Natural killer cell (primary cell): ENCODE data around the gene KLK5. TPM values are rescaled to one million over a fixed set of nuclear protein-coding genes. Genes with fewer than 3 reads are reported as not detected.

Experiments
- ATAC-seq, 3 donors: fragments of 150-1000 bp in 2 of 3; fragments of 200-7000 bp in 1 of 3; cut with Tn5 transposase; 1 replicate in 1 of 3; 2 replicates in 2 of 3; pipeline ENCODE4 v1.10.0; 2021; ENCODE audit warnings: mild to moderate bottlenecking in 2 of 3, moderate library complexity in 2 of 3
- DNase-seq, 2 donors: peaks; one replicate each; pipeline versions ENCODE4 v3.0.0 to v3.0.0-alpha.2; 2013 to 2021; ENCODE audit warnings: mixed read lengths in 1 of 2
- H3K27ac ChIP-seq: one replicate; pipeline ENCODE4 v1.5.1; 2013; ENCODE audit warnings: mild to moderate bottlenecking, low read length
- H3K27me3 ChIP-seq: one replicate; pipeline ENCODE4 v1.6.1; 2013; ENCODE audit warnings: low read length; ENCODE audit not compliant: control insufficient read depth, insufficient read depth
- H3K36me3 ChIP-seq: one replicate; pipeline ENCODE4 v1.6.1; 2013; ENCODE audit warnings: low read length; ENCODE audit not compliant: control insufficient read depth, insufficient read depth
- H3K4me1 ChIP-seq: one replicate; pipeline ENCODE4 v1.6.1; 2013; ENCODE audit warnings: low read length; ENCODE audit not compliant: control insufficient read depth, insufficient read depth
- H3K4me3 ChIP-seq: one replicate; pipeline ENCODE4 v1.5.1; 2013; ENCODE audit warnings: low read length
- H3K9me3 ChIP-seq: one replicate; pipeline ENCODE4 v1.6.1; 2013; ENCODE audit warnings: low read length; ENCODE audit not compliant: control insufficient read depth, insufficient read depth
- H3K27ac Mint-ChIP-seq, 2 donors: one replicate each; pipeline ENCODE4 v1.8.0; 2022; ENCODE audit warnings: mild to moderate bottlenecking in 2 of 2, mixed read lengths in 2 of 2, moderate library complexity in 1 of 2
- H3K27me3 Mint-ChIP-seq, 2 donors: one replicate each; pipeline ENCODE4 v1.8.0; 2022; ENCODE audit warnings: low read depth in 2 of 2, mixed read lengths in 2 of 2
- H3K36me3 Mint-ChIP-seq: one replicate; pipeline ENCODE4 v1.8.0; 2022; ENCODE audit warnings: mixed read lengths
- H3K4me1 Mint-ChIP-seq, 2 donors: one replicate each; pipeline ENCODE4 v1.8.0; 2022; ENCODE audit warnings: mixed read lengths in 2 of 2
- H3K4me3 Mint-ChIP-seq: one replicate; pipeline ENCODE4 v1.8.0; 2022; ENCODE audit warnings: mild to moderate bottlenecking, moderate library complexity, mixed read lengths
- H3K9me3 Mint-ChIP-seq, 2 donors: one replicate each; pipeline ENCODE4 v1.8.0; 2022; ENCODE audit warnings: mixed read lengths in 2 of 2
- CTCF ChIP-seq: fragments of 200-600 bp; IDR thresholded peaks from one replicate; pipeline ENCODE4 v1.8.0; 2022; ENCODE audit warnings: antibody characterized with exemption
- WGBS: methylation state at CpG from one replicate; pipeline ENCODE4 v1.1.7; 2013; ENCODE audit warnings: missing lambda C conversion rate; ENCODE audit not compliant: insufficient coverage; 5-methylcytosine and 5-hydroxymethylcytosine counted together
- intact Hi-C: fragments of 100-400 bp; cut with micrococcal nuclease; formaldehyde crosslinking; loops from one replicate; pipeline ENCODE4 v1.14.2; 2022
- total RNA-seq, 4 donors: library from RNA; stranded (reverse); fragments of 120-200 nt in 1 of 4; gene quantifications; one replicate each; pipeline versions ENCODE4 v1.2.3 to v1.2.4, GENCODE V29; 2013 to 2022

The KLK5 gene
- total RNA-seq, 3 donors from 2014 or later (not counting 1 experiment from before 2014, with no cell fraction given): not detected

- intact Hi-C loops: no loop called here
- Histone ChIP-seq H3K4me3 (no peak overlapping the region), H3K36me3 (no peaks in the 10 kb centered on the region), H3K9me3 (no peaks in the 10 kb centered on the region), H3K27me3 (peaks cover 20% of the 10 kb centered on the region), H3K27ac (no peak overlapping the region), H3K4me1 (peaks cover 9% of the 10 kb centered on the region)
- H3K27me3 Mint-ChIP-seq: peaks cover 42 to 47% of the 10 kb centered on the region in 2 donors
- H3K4me1 Mint-ChIP-seq: peaks cover 0 to 10% of the 10 kb centered on the region in 2 donors
- H3K27ac Mint-ChIP-seq: no peak overlapping the region
- no peak for TF ChIP-seq CTCF
- ATAC-seq (no peak), DNase-seq (no peak)
- no peaks in the 10 kb centered on the region for H3K36me3 Mint-ChIP-seq
- no peaks in the 10 kb centered on the region for H3K9me3 Mint-ChIP-seq
- 76% methylated on average over 3 of the region's 4 CpGs for WGBS
- no peak overlapping the region for H3K4me3 Mint-ChIP-seq
Measured at GRCh38 chr19:50910722-50911121, 42.1 kb downstream of the KLK5 start.

DNA sequence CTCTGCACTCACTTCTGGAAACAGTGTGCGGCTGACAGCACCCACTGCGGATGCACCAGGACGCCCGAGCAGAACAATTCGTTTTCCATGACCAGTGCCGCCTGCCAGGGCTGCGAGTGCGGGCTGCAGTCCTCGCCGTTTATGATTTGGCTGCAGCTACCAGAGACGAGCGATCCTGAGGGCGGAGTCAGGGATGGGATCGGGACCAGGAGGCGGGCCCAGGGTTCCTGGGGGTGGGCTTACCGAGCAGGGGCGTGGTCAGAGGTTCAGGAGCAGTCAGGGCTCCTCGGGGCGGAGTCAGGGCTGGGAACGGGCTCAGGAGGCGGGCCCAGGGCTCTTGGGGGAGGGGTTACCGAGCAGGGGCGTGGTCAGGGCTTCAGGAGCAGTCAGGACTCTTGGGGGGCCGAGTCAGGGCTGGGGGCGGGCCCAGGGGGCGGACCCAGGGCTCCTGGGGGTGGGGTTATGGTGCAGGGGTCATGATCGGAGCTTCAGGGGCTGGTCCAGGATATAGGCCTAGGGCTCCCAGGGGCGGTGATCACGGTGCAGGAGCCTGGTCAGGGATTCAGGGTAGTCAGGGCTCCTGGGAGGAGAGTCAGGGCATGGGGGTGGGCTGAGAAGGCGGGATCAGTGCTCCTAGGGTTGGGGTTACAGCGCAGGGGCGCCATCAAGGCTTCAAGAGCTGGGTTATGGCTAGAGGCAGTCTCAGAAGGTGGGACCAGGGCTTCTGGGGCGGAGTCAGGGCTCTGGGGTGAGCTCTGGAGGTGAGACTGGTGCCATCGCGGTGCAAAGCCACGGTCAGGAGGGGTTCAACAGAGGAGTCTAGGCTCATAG is 43.4 kb downstream of the KLK5 start:
- ATAC-seq (peak in 1 of 3 donors; percentile 62), DNase-seq (peak in 1 of 2 donors; percentile 14)
- no peaks in the 10 kb centered on the region for H3K36me3 Mint-ChIP-seq
- Histone ChIP-seq H3K27me3 (peaks cover 20% of the 10 kb centered on the region), H3K4me3 (no peak overlapping the region), H3K36me3 (no peaks in the 10 kb centered on the region), H3K9me3 (no peaks in the 10 kb centered on the region), H3K4me1 (peaks cover 9% of the 10 kb centered on the region), H3K27ac (no peak overlapping the region)
- H3K27ac Mint-ChIP-seq: no peak overlapping the region
- H3K4me1 Mint-ChIP-seq: peaks cover 0 to 10% of the 10 kb centered on the region in 2 donors
- H3K27me3 Mint-ChIP-seq: peaks cover 47 to 48% of the 10 kb centered on the region in 2 donors
- no peaks in the 10 kb centered on the region for H3K9me3 Mint-ChIP-seq
- no peak for TF ChIP-seq CTCF
- peak overlapping the region; percentile 28 for H3K4me3 Mint-ChIP-seq
- intact Hi-C loops: no loop called here
- WGBS: 6% methylated on average over 36 of the region's 36 CpGs

DNA sequence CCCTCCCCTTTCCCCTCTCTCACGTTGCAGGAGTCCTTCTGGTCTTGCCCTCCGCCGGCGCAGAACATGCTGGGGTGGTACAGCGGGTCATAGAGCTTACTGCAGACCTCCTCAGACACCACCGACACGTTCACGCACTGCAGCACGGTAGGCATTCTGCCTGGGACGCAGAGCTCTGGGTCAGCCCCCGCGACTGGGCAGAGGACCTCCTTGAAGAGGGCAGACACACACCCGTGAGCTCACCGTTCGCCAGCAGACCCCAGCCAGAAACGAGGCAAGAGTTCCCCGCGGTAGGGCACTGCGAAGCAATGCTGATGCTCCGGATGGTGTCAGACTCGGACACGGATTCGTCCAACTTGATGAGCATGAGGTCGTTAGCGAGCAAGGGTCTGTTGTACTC is 44.5 kb downstream of the KLK5 start:
- Histone ChIP-seq H3K27ac (no peak overlapping the region), H3K4me3 (no peak overlapping the region), H3K4me1 (peaks cover 9% of the 10 kb centered on the region), H3K27me3 (peaks cover 20% of the 10 kb centered on the region), H3K36me3 (no peaks in the 10 kb centered on the region), H3K9me3 (no peaks in the 10 kb centered on the region)
- H3K27ac Mint-ChIP-seq: no peak overlapping the region
- peaks cover 48 to 49% of the 10 kb centered on the region in 2 donors for H3K27me3 Mint-ChIP-seq
- WGBS: 72% methylated on average over 25 of the region's 25 CpGs
- no peak for DNase-seq
- intact Hi-C loops: no loop called here
- H3K9me3 Mint-ChIP-seq: no peaks in the 10 kb centered on the region
- TF ChIP-seq CTCF: no peak
- no peaks in the 10 kb centered on the region for H3K36me3 Mint-ChIP-seq
- H3K4me1 Mint-ChIP-seq: peaks cover 0 to 10% of the 10 kb centered on the region in 2 donors
- ATAC-seq: no peak
- no peak overlapping the region for H3K4me3 Mint-ChIP-seq
